Fibroblast of the aortic adventitia (primary cell): ENCODE measurements around the gene RPL10A. TPM values are rescaled to one million over a fixed set of nuclear protein-coding genes. Genes with fewer than 3 reads are reported as not detected.
A peak's percentile ranks its signal among the peaks of the same experiment; 100 is the strongest.

Experiments
- DNase-seq: peaks from one replicate; pipeline ENCODE4 v3.0.0-alpha.2; 2010; ENCODE audit warnings: low read depth
- H3K4me3 ChIP-seq: 2 replicates; pipeline ENCODE4 v1.5.1; 2011; ENCODE audit warnings: low read depth, mild to moderate bottlenecking, control low read depth, low read length, moderate library complexity
- CTCF ChIP-seq: IDR thresholded peaks from 2 replicates; pipeline ENCODE4 v1.5.1; 2011; ENCODE audit warnings: mild to moderate bottlenecking, low read length, control low read depth, inconsistent platforms; ENCODE audit not compliant: insufficient read depth
- total RNA-seq: library from RNA; depleted of rRNA; stranded (reverse); fragments of >200 nt; gene quantifications from 2 replicates; pipeline ENCODE4 v1.2.3, GENCODE V29; 2012; ENCODE audit warnings: low replicate concordance

Gene RPL10A
- total RNA-seq, 1 donor: 1,853 TPM

GRCh38 chr6:35492974-35493284, 24.7 kb downstream of the RPL10A start:
- no peak for TF ChIP-seq CTCF
- DNase-seq: no peak
- no peak overlapping the region for H3K4me3 ChIP-seq

- DNase-seq: no peak
- TF ChIP-seq CTCF: no peak
- no peak overlapping the region for H3K4me3 ChIP-seq
Measured at GRCh38 chr6:35493307-35493983, 25.2 kb downstream of the RPL10A start.

- no peak for DNase-seq
- no peak overlapping the region for H3K4me3 ChIP-seq
- TF ChIP-seq CTCF: no peak
Measured at GRCh38 chr6:35494161-35494563, 26.0 kb downstream of the RPL10A start.

- no peak for DNase-seq
- no peak for TF ChIP-seq CTCF
- H3K4me3 ChIP-seq: peak overlapping the region; percentile 77
Measured at GRCh38 chr6:35495258-35496035, 27.2 kb downstream of the RPL10A start.

- DNase-seq: peak; percentile 27
- H3K4me3 ChIP-seq: peak overlapping the region; percentile 77
- TF ChIP-seq CTCF: no peak
Measured at GRCh38 chr6:35496036-35496840, 28.0 kb downstream of the RPL10A start.

GRCh38 chr6:35496841-35497570, 28.8 kb downstream of the RPL10A start, which contains the start of gene TEAD3:
Gene TEAD3, minus strand, starts transcription at chr6:35497079.
- H3K4me3 ChIP-seq: peak within 1 kb of the TSS; percentile 77
- peak; percentile 4 for TF ChIP-seq CTCF
- DNase-seq: peak; percentile 40
